SK-N-SH treated with all-trans-retinoic acid at 6 μM for 48 hours (cell line): ENCODE results near the gene SLC4A11.

Experiments used
- CREB5 ChIP-seq: fragments of 250-450 bp; sonication (Bioruptor Pico); IDR thresholded peaks from 2 replicates; pipeline ENCODE4 v1.5.1; 2020; ENCODE audit warnings: low read depth, mild to moderate bottlenecking, moderate library complexity
- RARB ChIP-seq: fragments of 250-450 bp; sonication (Bioruptor Pico); IDR thresholded peaks from 2 replicates; pipeline ENCODE4 v1.8.0; 2021; ENCODE audit warnings: mild to moderate bottlenecking, moderate library complexity
- ZFP30 ChIP-seq: fragments of 450-650 bp; formaldehyde crosslinking; IDR thresholded peaks from 2 replicates; pipeline ENCODE4 v1.5.0; 2022; ENCODE audit warnings: mild to moderate bottlenecking, moderate library complexity
- TF ChIP-seq, protein P1 (sequence below): fragments of 250-450 bp; sonication (Bioruptor Pico); IDR thresholded peaks from 2 replicates; pipeline ENCODE4 v1.5.0; 2020; ENCODE audit warnings: mild to moderate bottlenecking, moderate library complexity
- TF ChIP-seq, protein P2 (sequence below): fragments of 250-450 bp; sonication (Bioruptor Pico); IDR thresholded peaks from 2 replicates; pipeline ENCODE4 v1.8.0; 2020; ENCODE audit warnings: mild to moderate bottlenecking, moderate library complexity, borderline replicate concordance

GRCh38 chr20:3231889-3232588 lies 7.0 kb downstream of the SLC4A11 start:
- TF ChIP-seq, protein P1, sequence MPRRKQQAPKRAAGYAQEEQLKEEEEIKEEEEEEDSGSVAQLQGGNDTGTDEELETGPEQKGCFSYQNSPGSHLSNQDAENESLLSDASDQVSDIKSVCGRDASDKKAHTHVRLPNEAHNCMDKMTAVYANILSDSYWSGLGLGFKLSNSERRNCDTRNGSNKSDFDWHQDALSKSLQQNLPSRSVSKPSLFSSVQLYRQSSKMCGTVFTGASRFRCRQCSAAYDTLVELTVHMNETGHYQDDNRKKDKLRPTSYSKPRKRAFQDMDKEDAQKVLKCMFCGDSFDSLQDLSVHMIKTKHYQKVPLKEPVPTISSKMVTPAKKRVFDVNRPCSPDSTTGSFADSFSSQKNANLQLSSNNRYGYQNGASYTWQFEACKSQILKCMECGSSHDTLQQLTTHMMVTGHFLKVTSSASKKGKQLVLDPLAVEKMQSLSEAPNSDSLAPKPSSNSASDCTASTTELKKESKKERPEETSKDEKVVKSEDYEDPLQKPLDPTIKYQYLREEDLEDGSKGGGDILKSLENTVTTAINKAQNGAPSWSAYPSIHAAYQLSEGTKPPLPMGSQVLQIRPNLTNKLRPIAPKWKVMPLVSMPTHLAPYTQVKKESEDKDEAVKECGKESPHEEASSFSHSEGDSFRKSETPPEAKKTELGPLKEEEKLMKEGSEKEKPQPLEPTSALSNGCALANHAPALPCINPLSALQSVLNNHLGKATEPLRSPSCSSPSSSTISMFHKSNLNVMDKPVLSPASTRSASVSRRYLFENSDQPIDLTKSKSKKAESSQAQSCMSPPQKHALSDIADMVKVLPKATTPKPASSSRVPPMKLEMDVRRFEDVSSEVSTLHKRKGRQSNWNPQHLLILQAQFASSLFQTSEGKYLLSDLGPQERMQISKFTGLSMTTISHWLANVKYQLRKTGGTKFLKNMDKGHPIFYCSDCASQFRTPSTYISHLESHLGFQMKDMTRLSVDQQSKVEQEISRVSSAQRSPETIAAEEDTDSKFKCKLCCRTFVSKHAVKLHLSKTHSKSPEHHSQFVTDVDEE (CRISPR knock-in tag): no peak
- no peak for TF ChIP-seq ZFP30 (CRISPR knock-in tag)
- TF ChIP-seq RARB (CRISPR knock-in tag): no peak
- TF ChIP-seq, protein P2, sequence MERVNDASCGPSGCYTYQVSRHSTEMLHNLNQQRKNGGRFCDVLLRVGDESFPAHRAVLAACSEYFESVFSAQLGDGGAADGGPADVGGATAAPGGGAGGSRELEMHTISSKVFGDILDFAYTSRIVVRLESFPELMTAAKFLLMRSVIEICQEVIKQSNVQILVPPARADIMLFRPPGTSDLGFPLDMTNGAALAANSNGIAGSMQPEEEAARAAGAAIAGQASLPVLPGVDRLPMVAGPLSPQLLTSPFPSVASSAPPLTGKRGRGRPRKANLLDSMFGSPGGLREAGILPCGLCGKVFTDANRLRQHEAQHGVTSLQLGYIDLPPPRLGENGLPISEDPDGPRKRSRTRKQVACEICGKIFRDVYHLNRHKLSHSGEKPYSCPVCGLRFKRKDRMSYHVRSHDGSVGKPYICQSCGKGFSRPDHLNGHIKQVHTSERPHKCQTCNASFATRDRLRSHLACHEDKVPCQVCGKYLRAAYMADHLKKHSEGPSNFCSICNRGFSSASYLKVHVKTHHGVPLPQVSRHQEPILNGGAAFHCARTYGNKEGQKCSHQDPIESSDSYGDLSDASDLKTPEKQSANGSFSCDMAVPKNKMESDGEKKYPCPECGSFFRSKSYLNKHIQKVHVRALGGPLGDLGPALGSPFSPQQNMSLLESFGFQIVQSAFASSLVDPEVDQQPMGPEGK (CRISPR knock-in tag): no peak
- no peak for TF ChIP-seq CREB5
